ENCODE results near the gene CBFA2T3. TPM values are rescaled to one million over a fixed set of nuclear protein-coding genes. Genes with fewer than 3 reads are reported as not detected.
A peak's percentile ranks its signal among the peaks of the same experiment; 100 is the strongest.

The CBFA2T3 gene
- total RNA-seq, 6 experiments from 2014 or later = 2.5 to 9.8 (median 4.2) TPM

DNA sequence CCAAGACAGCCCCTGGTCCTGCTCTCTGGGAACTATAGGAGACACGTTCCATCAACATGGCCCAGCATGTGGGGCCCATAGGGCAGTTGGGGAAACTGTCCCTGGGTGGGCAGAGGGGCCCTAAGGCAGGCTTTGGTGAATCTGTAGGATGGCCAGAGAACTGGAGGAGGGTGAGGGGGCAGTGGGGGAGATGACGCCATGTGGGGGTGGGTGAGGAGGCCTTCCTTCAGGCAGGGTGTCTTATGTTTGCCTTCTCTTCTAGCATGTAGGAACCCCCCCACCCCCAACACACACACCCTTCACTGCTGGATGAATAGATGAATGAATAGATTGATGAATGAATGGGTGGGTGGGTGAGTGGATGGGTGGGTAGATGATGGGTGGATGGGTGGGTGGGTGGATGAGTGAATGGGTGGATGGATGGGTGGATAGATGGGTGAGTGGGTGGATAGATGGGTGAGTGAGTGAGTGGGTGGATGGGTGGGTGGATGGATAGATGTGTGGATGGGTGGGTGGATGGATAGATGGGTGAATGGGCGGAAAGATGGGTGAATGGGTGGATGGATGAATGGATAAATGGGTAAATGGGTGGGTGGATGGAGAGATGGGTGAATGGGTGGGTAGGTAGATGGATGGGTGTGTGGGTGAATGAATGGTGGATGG is 2.5 kb upstream of the CBFA2T3 start:
- H3K4me1 ChIP-seq = no peaks in the 10 kb centered on the region
- H3K9me3 ChIP-seq = no peaks in the 10 kb centered on the region
- ATAC-seq (no peak), DNase-seq (no peak)
- H3K27me3 ChIP-seq = no peaks in the 10 kb centered on the region
- no peak overlapping the region for H3K27ac ChIP-seq
- 43% methylated on average over 3 of the region's 3 CpGs for WGBS (ENCODE audit: insufficient coverage, low coverage, low lambda C conversion rate, missing lambda C conversion rate)
- intact Hi-C loops (cut with DNase I) = no loop called here
- H3K36me3 ChIP-seq = no peaks in the 10 kb centered on the region
- no peak overlapping the region for H3K4me3 ChIP-seq
- no peak for TF ChIP-seq POLR2A (IDR thresholded peaks at IDR 0.05)
- no peak for TF ChIP-seq CTCF (IDR thresholded peaks at IDR 0.05)

- no peak for ATAC-seq
- no peaks in the 10 kb centered on the region for H3K27me3 ChIP-seq
- no peaks in the 10 kb centered on the region for H3K9me3 ChIP-seq
- H3K4me1 ChIP-seq = no peaks in the 10 kb centered on the region
- H3K27ac ChIP-seq = no peak overlapping the region
- 42% methylated on average over 9 of the region's 21 CpGs for WGBS (ENCODE audit: insufficient coverage, low coverage, low lambda C conversion rate, missing lambda C conversion rate)
- DNase-seq = no peak
- no peak for TF ChIP-seq CTCF (IDR thresholded peaks at IDR 0.05)
- no peak for TF ChIP-seq POLR2A (IDR thresholded peaks at IDR 0.05)
- H3K4me3 ChIP-seq = no peak overlapping the region
- intact Hi-C loops (cut with DNase I) = no loop called here
- no peaks in the 10 kb centered on the region for H3K36me3 ChIP-seq
These were observed 1.8 kb upstream of the CBFA2T3 start for GRCh38 chr16:88978608-88979346.

GRCh38 chr16:88977812-88978607 is 1.0 kb upstream of the CBFA2T3 start:
- TF ChIP-seq POLR2A (IDR thresholded peaks at IDR 0.05) (no peak), CTCF (IDR thresholded peaks at IDR 0.05) (no peak)
- intact Hi-C loops (cut with DNase I) = no loop called here
- ATAC-seq (no peak), DNase-seq (no peak)
- H3K36me3 ChIP-seq = no peaks in the 10 kb centered on the region
- no peak overlapping the region for H3K4me3 ChIP-seq
- WGBS (ENCODE audit: insufficient coverage, low coverage, low lambda C conversion rate, missing lambda C conversion rate) = 17% methylated on average over 7 of the region's 27 CpGs
- H3K9me3 ChIP-seq = no peaks in the 10 kb centered on the region
- H3K4me1 ChIP-seq = no peaks in the 10 kb centered on the region
- H3K27ac ChIP-seq = no peak overlapping the region
- no peaks in the 10 kb centered on the region for H3K27me3 ChIP-seq

- WGBS (ENCODE audit: insufficient coverage, low coverage, low lambda C conversion rate, missing lambda C conversion rate) = 30% methylated on average over 2 of the region's 23 CpGs
- no peaks in the 10 kb centered on the region for H3K27me3 ChIP-seq
- TF ChIP-seq POLR2A (IDR thresholded peaks at IDR 0.05) = no peak
- no peak for TF ChIP-seq CTCF (IDR thresholded peaks at IDR 0.05)
- no peaks in the 10 kb centered on the region for H3K4me1 ChIP-seq
- no peak overlapping the region for H3K27ac ChIP-seq
- H3K36me3 ChIP-seq = no peaks in the 10 kb centered on the region
- ATAC-seq = no peak
- H3K4me3 ChIP-seq = peak overlapping the region in 1 of 3 donors; percentile 7
- H3K9me3 ChIP-seq = no peaks in the 10 kb centered on the region
- DNase-seq = no peak
- intact Hi-C loops (cut with DNase I) = no loop called here
These were observed 515 bp downstream of the CBFA2T3 start for GRCh38 chr16:88976366-88977017.
